Measurements from ENCODE around the gene SLC25A3. TPM values are rescaled to one million over a fixed set of nuclear protein-coding genes. Genes with fewer than 3 reads are reported as not detected.
"Not testable (repeated sequence)": the region's sequence is repeated elsewhere in the genome, so short reads cannot be mapped to it uniquely, and the experiment has no call there.

The SLC25A3 gene
- total and polyA plus RNA-seq, 2 experiments from 2014 or later, result 804 to 1,140 TPM

DNA sequence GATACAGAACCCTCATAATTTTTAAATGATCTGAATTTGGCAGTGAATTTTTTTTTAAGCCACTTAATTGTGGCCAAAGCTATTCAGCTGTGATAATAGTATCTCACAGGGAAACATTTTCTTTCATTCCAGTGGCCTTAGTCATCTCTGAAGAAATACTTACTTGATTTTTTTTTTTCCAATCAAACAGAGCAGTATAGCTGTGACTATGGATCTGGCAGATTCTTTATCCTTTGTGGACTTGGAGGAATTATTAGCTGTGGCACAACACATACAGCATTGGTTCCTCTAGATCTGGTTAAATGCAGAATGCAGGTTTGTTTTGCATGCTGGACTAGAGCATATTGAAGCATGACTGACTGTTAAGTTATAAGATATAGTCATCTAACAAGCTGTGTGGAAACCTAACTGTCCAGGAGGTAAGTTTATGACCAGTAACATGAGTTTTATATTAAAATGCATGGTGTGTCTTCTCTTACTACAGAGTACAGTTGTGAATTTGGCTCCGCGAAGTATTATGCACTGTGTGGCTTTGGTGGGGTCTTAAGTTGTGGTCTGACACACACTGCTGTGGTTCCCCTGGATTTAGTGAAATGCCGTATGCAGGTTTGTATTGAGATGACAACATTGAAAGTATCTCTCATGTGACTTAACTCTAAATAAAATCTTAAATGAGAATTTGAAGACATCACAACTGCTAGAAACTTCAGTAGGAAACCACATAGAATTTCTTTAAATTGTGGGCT, 1.9 kb downstream of the SLC25A3 start:
- Histone ChIP-seq H3K36me3 (peaks cover 44% of the 10 kb centered on the region), H3K4me3 (peak overlapping the region; percentile 96), H3K9me3 (ENCODE audit: low read depth) (no peaks in the 10 kb centered on the region), H3K27ac (peak overlapping the region; percentile 97), H3K4me1 (ENCODE audit: low read depth) (peaks cover 15% of the 10 kb centered on the region), H3K27me3 (no peaks in the 10 kb centered on the region)
- TF ChIP-seq, protein P1, sequence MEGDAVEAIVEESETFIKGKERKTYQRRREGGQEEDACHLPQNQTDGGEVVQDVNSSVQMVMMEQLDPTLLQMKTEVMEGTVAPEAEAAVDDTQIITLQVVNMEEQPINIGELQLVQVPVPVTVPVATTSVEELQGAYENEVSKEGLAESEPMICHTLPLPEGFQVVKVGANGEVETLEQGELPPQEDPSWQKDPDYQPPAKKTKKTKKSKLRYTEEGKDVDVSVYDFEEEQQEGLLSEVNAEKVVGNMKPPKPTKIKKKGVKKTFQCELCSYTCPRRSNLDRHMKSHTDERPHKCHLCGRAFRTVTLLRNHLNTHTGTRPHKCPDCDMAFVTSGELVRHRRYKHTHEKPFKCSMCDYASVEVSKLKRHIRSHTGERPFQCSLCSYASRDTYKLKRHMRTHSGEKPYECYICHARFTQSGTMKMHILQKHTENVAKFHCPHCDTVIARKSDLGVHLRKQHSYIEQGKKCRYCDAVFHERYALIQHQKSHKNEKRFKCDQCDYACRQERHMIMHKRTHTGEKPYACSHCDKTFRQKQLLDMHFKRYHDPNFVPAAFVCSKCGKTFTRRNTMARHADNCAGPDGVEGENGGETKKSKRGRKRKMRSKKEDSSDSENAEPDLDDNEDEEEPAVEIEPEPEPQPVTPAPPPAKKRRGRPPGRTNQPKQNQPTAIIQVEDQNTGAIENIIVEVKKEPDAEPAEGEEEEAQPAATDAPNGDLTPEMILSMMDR (IDR thresholded peaks at IDR 0.05; ENCODE audit: low read depth, low read length), result no peak
- peak in 1 of 2 donors; percentile 75 for DNase-seq (ENCODE audit: low read depth in 1 of 2, low spot score in 1 of 2)

DNA sequence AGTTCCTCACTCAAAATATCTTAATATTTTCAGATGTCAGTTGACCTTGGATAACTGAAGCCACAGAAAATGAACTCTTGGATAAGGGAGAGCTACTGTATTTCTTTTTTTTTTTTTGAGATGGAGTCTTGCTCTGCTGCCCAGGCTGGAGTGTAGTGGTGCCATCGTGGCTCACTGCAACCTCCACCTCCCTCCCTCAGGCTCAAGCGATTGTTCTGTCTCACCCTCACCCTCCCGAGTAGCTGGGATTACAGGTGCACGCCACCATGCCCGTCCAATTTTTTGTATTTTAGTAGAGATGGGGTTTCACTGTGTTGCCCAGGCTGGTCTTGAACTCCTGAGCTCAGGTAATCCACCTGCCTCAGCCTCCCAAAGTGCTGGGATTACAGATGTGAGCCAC, 3.8 kb downstream of the SLC25A3 start:
- H3K4me3 ChIP-seq; H3K9me3 ChIP-seq (ENCODE audit: low read depth); DNase-seq (ENCODE audit: low read depth in 1 of 2, low spot score in 1 of 2); H3K27ac ChIP-seq; H3K27me3 ChIP-seq: not testable (repeated sequence)
- peaks cover 63% of the 10 kb centered on the region for H3K36me3 ChIP-seq
- H3K4me1 ChIP-seq (ENCODE audit: low read depth), result peaks cover 15% of the 10 kb centered on the region

DNA sequence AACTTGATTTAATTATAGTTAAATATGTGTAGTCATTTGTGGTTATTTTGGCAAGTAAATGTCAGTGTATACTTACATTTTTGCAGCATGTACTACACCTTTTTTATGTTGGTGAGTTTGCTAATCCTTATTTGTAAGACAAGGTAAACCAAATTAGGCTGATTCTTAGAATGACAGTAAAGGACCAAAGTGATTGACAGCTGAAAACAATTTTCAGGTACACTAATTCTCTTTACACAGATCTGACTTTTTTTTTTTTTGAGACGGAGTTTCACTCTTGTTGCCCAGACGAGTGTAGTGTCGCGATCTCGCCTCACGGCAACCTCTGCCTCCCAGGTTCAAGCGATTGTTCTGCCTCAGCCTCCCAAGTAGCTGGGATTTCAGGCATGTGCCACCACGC, 8.4 kb downstream of the SLC25A3 start:
- no peak overlapping the region for H3K4me3 ChIP-seq
- H3K9me3 ChIP-seq (ENCODE audit: low read depth), result no peaks in the 10 kb centered on the region
- peaks cover 71% of the 10 kb centered on the region for H3K36me3 ChIP-seq
- TF ChIP-seq, protein P1 (IDR thresholded peaks at IDR 0.05; ENCODE audit: low read depth, low read length), result no peak
- H3K27ac ChIP-seq, result no peak overlapping the region
- H3K4me1 ChIP-seq (ENCODE audit: low read depth), result no peaks in the 10 kb centered on the region
- no peaks in the 10 kb centered on the region for H3K27me3 ChIP-seq
- DNase-seq (ENCODE audit: low read depth in 1 of 2, low spot score in 1 of 2), result no peak

DNA sequence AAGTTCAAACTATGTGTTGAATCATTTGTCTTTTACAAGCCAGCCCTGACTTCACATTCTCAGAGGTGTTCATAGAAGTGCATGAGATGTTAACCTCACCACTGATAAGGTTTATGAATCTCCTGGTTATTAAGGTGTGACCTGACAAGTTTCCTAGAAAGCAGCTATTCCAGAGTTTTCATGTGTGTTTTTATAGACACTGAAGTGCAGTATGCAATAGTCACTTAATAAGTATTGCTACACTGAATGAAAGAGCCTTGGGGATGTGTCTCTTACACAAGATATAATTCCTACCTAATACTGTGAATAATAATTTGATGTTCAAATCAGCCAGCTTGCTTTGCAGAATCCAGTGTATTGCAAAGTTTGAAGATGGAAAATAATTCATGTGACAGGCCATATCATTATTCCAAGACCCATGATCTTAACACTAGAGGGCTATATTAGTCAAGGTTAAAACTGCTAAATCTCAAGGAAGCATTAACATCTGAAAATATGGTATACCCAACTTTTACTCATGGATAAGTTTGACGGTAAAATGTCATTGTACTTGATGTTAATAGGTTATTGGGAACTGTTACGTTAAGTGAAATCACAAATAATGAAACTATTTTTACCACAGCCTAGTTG, 13.0 kb downstream of the SLC25A3 start:
- peak in 1 of 2 donors; percentile 15 for DNase-seq (ENCODE audit: low read depth in 1 of 2, low spot score in 1 of 2)
- H3K9me3 ChIP-seq (ENCODE audit: low read depth), result no peaks in the 10 kb centered on the region
- TF ChIP-seq, protein P1 (IDR thresholded peaks at IDR 0.05; ENCODE audit: low read depth, low read length), result peak; percentile 12
- H3K27ac ChIP-seq, result no peak overlapping the region
- H3K4me1 ChIP-seq (ENCODE audit: low read depth), result no peaks in the 10 kb centered on the region
- no peaks in the 10 kb centered on the region for H3K27me3 ChIP-seq
- H3K4me3 ChIP-seq, result no peak overlapping the region
- H3K36me3 ChIP-seq, result peaks cover 27% of the 10 kb centered on the region

DNA sequence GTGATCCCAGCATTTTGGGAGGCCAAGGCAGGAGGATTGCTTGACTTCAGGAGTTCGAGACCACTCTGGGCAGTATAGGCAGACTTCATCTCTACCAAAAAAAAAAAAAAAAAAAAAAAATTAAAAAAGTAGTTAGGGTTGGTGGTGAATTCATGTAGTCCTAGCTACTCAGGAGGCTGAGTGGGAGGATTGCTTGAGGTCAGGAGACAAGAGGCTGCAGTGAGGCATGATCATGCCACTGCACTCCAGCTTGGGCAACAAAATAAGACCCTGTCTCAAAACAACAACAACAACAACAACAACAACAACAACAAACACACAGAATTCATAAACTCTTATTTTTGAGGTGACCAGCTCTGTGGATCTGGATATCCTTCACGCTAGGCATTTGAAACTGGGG, 17.1 kb downstream of the SLC25A3 start:
- TF ChIP-seq, protein P1 (IDR thresholded peaks at IDR 0.05; ENCODE audit: low read depth, low read length), result no peak
- peaks cover 8% of the 10 kb centered on the region for H3K36me3 ChIP-seq
- no peak overlapping the region for H3K27ac ChIP-seq
- no peak for DNase-seq (ENCODE audit: low read depth in 1 of 2, low spot score in 1 of 2)
- H3K9me3 ChIP-seq (ENCODE audit: low read depth), result no peaks in the 10 kb centered on the region
- no peak overlapping the region for H3K4me3 ChIP-seq
- H3K27me3 ChIP-seq, result no peaks in the 10 kb centered on the region
- H3K4me1 ChIP-seq (ENCODE audit: low read depth), result no peaks in the 10 kb centered on the region

DNA sequence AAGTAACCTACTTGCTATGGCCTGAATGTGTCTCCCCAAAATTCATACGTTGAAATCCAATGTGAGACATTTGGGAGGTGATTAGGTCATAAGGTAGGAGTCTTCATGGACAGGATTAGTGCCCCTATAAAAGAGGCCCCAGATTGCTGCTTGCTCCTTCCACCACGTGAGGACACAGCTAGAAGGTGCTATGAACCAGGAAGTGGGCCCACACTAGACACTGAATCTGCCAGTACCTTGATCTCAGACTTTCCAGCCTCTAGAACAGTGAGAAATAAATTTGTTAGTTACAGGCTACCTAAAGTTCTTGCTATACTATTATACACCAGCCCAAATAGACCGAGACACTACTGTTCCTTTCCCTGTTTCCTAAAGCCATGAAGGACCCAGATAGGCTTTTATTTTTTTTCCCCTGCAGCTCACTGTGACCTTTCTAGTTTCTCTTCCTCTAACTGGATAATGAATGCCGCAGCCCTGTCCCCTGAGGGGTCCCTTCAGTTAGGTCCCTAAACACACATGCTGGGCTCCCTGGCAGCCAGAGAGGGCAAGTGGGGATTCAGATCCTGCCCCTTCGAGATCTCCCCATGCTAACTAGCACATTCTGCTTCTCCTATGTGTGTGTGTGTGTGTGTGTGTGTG, 19.3 kb downstream of the SLC25A3 start:
- H3K27ac ChIP-seq, result peak overlapping the region; percentile 41
- no peaks in the 10 kb centered on the region for H3K9me3 ChIP-seq (ENCODE audit: low read depth)
- H3K27me3 ChIP-seq, result no peaks in the 10 kb centered on the region
- H3K36me3 ChIP-seq, result peaks cover 8% of the 10 kb centered on the region
- no peak for DNase-seq (ENCODE audit: low read depth in 1 of 2, low spot score in 1 of 2)
- TF ChIP-seq, protein P1 (IDR thresholded peaks at IDR 0.05; ENCODE audit: low read depth, low read length), result no peak
- H3K4me3 ChIP-seq, result no peak overlapping the region
- no peaks in the 10 kb centered on the region for H3K4me1 ChIP-seq (ENCODE audit: low read depth)
